ENCODE measurements around the gene CLK2.

GRCh38 chr1:155297384-155297783 lies 24.1 kb upstream of the CLK2 start:
- TF ChIP-seq, protein P1, sequence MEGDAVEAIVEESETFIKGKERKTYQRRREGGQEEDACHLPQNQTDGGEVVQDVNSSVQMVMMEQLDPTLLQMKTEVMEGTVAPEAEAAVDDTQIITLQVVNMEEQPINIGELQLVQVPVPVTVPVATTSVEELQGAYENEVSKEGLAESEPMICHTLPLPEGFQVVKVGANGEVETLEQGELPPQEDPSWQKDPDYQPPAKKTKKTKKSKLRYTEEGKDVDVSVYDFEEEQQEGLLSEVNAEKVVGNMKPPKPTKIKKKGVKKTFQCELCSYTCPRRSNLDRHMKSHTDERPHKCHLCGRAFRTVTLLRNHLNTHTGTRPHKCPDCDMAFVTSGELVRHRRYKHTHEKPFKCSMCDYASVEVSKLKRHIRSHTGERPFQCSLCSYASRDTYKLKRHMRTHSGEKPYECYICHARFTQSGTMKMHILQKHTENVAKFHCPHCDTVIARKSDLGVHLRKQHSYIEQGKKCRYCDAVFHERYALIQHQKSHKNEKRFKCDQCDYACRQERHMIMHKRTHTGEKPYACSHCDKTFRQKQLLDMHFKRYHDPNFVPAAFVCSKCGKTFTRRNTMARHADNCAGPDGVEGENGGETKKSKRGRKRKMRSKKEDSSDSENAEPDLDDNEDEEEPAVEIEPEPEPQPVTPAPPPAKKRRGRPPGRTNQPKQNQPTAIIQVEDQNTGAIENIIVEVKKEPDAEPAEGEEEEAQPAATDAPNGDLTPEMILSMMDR (IDR thresholded peaks at IDR 0.05; ENCODE audit: insufficient read depth, low read length) = no peak
- TF ChIP-seq, protein P2, sequence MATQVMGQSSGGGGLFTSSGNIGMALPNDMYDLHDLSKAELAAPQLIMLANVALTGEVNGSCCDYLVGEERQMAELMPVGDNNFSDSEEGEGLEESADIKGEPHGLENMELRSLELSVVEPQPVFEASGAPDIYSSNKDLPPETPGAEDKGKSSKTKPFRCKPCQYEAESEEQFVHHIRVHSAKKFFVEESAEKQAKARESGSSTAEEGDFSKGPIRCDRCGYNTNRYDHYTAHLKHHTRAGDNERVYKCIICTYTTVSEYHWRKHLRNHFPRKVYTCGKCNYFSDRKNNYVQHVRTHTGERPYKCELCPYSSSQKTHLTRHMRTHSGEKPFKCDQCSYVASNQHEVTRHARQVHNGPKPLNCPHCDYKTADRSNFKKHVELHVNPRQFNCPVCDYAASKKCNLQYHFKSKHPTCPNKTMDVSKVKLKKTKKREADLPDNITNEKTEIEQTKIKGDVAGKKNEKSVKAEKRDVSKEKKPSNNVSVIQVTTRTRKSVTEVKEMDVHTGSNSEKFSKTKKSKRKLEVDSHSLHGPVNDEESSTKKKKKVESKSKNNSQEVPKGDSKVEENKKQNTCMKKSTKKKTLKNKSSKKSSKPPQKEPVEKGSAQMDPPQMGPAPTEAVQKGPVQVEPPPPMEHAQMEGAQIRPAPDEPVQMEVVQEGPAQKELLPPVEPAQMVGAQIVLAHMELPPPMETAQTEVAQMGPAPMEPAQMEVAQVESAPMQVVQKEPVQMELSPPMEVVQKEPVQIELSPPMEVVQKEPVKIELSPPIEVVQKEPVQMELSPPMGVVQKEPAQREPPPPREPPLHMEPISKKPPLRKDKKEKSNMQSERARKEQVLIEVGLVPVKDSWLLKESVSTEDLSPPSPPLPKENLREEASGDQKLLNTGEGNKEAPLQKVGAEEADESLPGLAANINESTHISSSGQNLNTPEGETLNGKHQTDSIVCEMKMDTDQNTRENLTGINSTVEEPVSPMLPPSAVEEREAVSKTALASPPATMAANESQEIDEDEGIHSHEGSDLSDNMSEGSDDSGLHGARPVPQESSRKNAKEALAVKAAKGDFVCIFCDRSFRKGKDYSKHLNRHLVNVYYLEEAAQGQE (IDR thresholded peaks at IDR 0.05; ENCODE audit: insufficient replicate concordance, low read depth) = no peak
- TF ChIP-seq GABPA (IDR thresholded peaks at IDR 0.05; ENCODE audit: low read depth) (no peak), POLR2AphosphoS5 (IDR thresholded peaks at IDR 0.05; ENCODE audit: low read depth) (no peak), SPI1 (IDR thresholded peaks at IDR 0.05; ENCODE audit: borderline replicate concordance, low read depth) (no peak)

Data from HL-60 (cell line).